HS-5 (cell line): Measurements from ENCODE around the gene TIMM23.

Source experiments
- DNase-seq: peaks from one replicate; pipeline ENCODE4 v3.0.0-alpha.2; 2012; ENCODE audit warnings: low read depth

TIMM23 gene

DNA sequence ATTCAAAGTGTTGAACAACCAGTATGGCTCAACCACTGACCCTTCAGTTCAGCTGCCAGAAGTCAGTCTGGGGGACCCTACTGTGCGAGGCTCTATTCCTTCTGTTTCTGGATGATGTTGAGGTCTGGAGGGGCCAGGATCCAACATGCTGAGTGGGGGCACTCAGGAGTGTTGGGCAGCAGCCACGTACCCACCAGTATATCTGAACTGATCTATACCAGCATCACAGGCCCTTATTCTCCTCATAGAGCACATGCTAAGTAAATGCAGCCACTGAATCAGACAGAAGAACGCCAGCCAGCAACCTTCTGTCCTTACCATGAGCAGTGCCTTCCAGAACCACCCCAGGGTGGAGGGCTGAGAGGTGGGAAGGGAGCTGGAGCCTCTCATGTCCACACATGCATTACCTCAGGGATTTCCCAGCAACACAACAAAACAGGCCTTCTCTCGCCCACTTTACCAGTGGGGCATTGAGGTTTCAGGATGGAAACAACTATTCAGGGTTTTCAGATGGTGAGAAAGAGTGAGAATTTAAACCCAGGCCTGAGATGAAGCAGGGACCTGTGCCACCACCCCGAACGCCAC lies 80.6 kb downstream of the TIMM23 start:
- DNase-seq = no peak
